HG02884 (cell line): ENCODE data around the gene SCARF2.
"Not testable (repeated sequence)": the region's sequence is repeated elsewhere in the genome, so short reads cannot be mapped to it uniquely, and the experiment has no call there.

Source experiments
- ATAC-seq: cut with Tn5 transposase; IDR thresholded peaks from one replicate; pipeline ENCODE4 v1.9.1; 2021; ENCODE audit warnings: mild to moderate bottlenecking, moderate library complexity; ENCODE audit not compliant: unreplicated experiment

SCARF2 gene

GRCh38 chr22:20463324-20464095 lies 25.9 kb upstream of the SCARF2 start:
- ATAC-seq = no peak

- no peak for ATAC-seq
Observed at GRCh38 chr22:20459862-20460261, 22.2 kb upstream of the SCARF2 start.

GRCh38 chr22:20459152-20459542 lies 21.5 kb upstream of the SCARF2 start:
- ATAC-seq = no peak

GRCh38 chr22:20458530-20459151 lies 21.0 kb upstream of the SCARF2 start:
- no peak for ATAC-seq

- no peak for ATAC-seq
Observed at GRCh38 chr22:20457506-20458240, 20.0 kb upstream of the SCARF2 start.

GRCh38 chr22:20456722-20457076 lies 19.1 kb upstream of the SCARF2 start:
- ATAC-seq = no peak

- ATAC-seq = no peak
Observed at GRCh38 chr22:20456064-20456721, 18.6 kb upstream of the SCARF2 start.

GRCh38 chr22:20455709-20456063 lies 18.1 kb upstream of the SCARF2 start:
- no peak for ATAC-seq

GRCh38 chr22:20453222-20453621 lies 15.6 kb upstream of the SCARF2 start:
- no peak for ATAC-seq

- ATAC-seq = no peak
Observed at GRCh38 chr22:20451920-20452319, 14.3 kb upstream of the SCARF2 start.

GRCh38 chr22:20451129-20451778 lies 13.6 kb upstream of the SCARF2 start:
- not testable (repeated sequence) for ATAC-seq

GRCh38 chr22:20450551-20450906 lies 12.9 kb upstream of the SCARF2 start:
- no peak for ATAC-seq

- no peak for ATAC-seq
Observed at GRCh38 chr22:20449819-20450550, 12.4 kb upstream of the SCARF2 start.

GRCh38 chr22:20448630-20449029 lies 11.0 kb upstream of the SCARF2 start:
- ATAC-seq = no peak

GRCh38 chr22:20446383-20446970 lies 8.9 kb upstream of the SCARF2 start:
- no peak for ATAC-seq

GRCh38 chr22:20444325-20444724 lies 6.7 kb upstream of the SCARF2 start:
- ATAC-seq = no peak

GRCh38 chr22:20442485-20443284 lies 5.1 kb upstream of the SCARF2 start:
- no peak for ATAC-seq

GRCh38 chr22:20441631-20442484 lies 4.2 kb upstream of the SCARF2 start:
- ATAC-seq = no peak
